GM10847 (cell line): ENCODE measurements around the gene ZMIZ1.

Source experiments
- POLR2A ChIP-seq: IDR thresholded peaks from 2 replicates; pipeline ENCODE4 v1.6.1; 2011; ENCODE audit not compliant: insufficient read length; ENCODE audit errors: extremely low read depth

The ZMIZ1 gene

GRCh38 chr10:79195091-79195923 is 126.5 kb downstream of the ZMIZ1 start:
- no peak for TF ChIP-seq POLR2A

- no peak for TF ChIP-seq POLR2A
Observed at GRCh38 chr10:79196470-79197461, 128.0 kb downstream of the ZMIZ1 start.

GRCh38 chr10:79197558-79197957 is 128.8 kb downstream of the ZMIZ1 start:
- TF ChIP-seq POLR2A: no peak

GRCh38 chr10:79200346-79200745 is 131.6 kb downstream of the ZMIZ1 start:
- TF ChIP-seq POLR2A: no peak

GRCh38 chr10:79201706-79202105 is 132.9 kb downstream of the ZMIZ1 start:
- TF ChIP-seq POLR2A: no peak

- no peak for TF ChIP-seq POLR2A
Observed at GRCh38 chr10:79202188-79203013, 133.6 kb downstream of the ZMIZ1 start.

GRCh38 chr10:79203014-79203644 is 134.4 kb downstream of the ZMIZ1 start:
- TF ChIP-seq POLR2A: no peak

GRCh38 chr10:79203833-79204232 is 135.1 kb downstream of the ZMIZ1 start:
- TF ChIP-seq POLR2A: no peak

GRCh38 chr10:79206300-79207095 is 137.7 kb downstream of the ZMIZ1 start:
- TF ChIP-seq POLR2A: no peak

GRCh38 chr10:79207096-79207357 is 138.3 kb downstream of the ZMIZ1 start:
- TF ChIP-seq POLR2A: no peak

GRCh38 chr10:79207726-79208125 is 139.0 kb downstream of the ZMIZ1 start:
- no peak for TF ChIP-seq POLR2A

GRCh38 chr10:79208251-79208983 is 139.7 kb downstream of the ZMIZ1 start:
- no peak for TF ChIP-seq POLR2A

- no peak for TF ChIP-seq POLR2A
Observed at GRCh38 chr10:79209340-79209739, 140.6 kb downstream of the ZMIZ1 start.
